M059J (cell line): ENCODE data around the gene TMIGD2. TPM values are rescaled to one million over a fixed set of nuclear protein-coding genes. Genes with fewer than 3 reads are reported as not detected.
A peak's percentile ranks its signal among the peaks of the same experiment; 100 is the strongest.
"Not testable (repeated sequence)": the region's sequence is repeated elsewhere in the genome, so short reads cannot be mapped to it uniquely, and the experiment has no call there.

Experiments
- DNase-seq: peaks from one replicate; pipeline ENCODE4 v3.0.0-alpha.2; 2012; ENCODE audit warnings: low read depth
- total RNA-seq: library from RNA; depleted of rRNA; stranded (reverse); fragments of >200 nt; shearing (Covaris generic); gene quantifications from 2 replicates; pipeline ENCODE4 v1.2.3, GENCODE V29; 2014; rRNA removed

TMIGD2 gene
- not detected in 2 replicates for total RNA-seq

- no peak for DNase-seq
Measured at GRCh38 chr19:4302243-4302640, at the start of gene TMIGD2. TMIGD2 (minus strand) TSS chr19:4302389; CDS start chr19:4302385, 4 bp downstream.

GRCh38 chr19:4350726-4351125, 48.5 kb upstream of the TMIGD2 start:
- no peak for DNase-seq

- no peak for DNase-seq
Measured at GRCh38 chr19:4350111-4350510, 47.9 kb upstream of the TMIGD2 start.

GRCh38 chr19:4349225-4349624, 47.0 kb upstream of the TMIGD2 start:
- not testable (repeated sequence) for DNase-seq

- DNase-seq: no peak
Measured at GRCh38 chr19:4347521-4347920, 45.3 kb upstream of the TMIGD2 start.

- no peak for DNase-seq
Measured at GRCh38 chr19:4346020-4346383, 43.8 kb upstream of the TMIGD2 start.

- no peak for DNase-seq
Measured at GRCh38 chr19:4345342-4346019, 43.3 kb upstream of the TMIGD2 start.

- peak; percentile 82 for DNase-seq
Measured at GRCh38 chr19:4343370-4344307, 41.5 kb upstream of the TMIGD2 start, which contains the start of gene MPND. MPND (plus strand) TSS chr19:4343562; CDS start chr19:4343594, 32 bp downstream.

- DNase-seq: peak; percentile 100
Measured at GRCh38 chr19:4342615-4343369, 40.6 kb upstream of the TMIGD2 start.

- no peak for DNase-seq
Measured at GRCh38 chr19:4342314-4342614, 40.1 kb upstream of the TMIGD2 start.

- no peak for DNase-seq
Measured at GRCh38 chr19:4338441-4339355, 36.5 kb upstream of the TMIGD2 start, which contains the start of gene STAP2. STAP2 (minus strand) TSS chr19:4338827; CDS start chr19:4338753, 74 bp downstream.

GRCh38 chr19:4337906-4338440, 35.8 kb upstream of the TMIGD2 start:
- DNase-seq: no peak

- DNase-seq: no peak
Measured at GRCh38 chr19:4334929-4335570, 32.9 kb upstream of the TMIGD2 start.

- DNase-seq: no peak
Measured at GRCh38 chr19:4329858-4330257, 27.7 kb upstream of the TMIGD2 start.

- not testable (repeated sequence) for DNase-seq
Measured at GRCh38 chr19:4328991-4329681, 26.9 kb upstream of the TMIGD2 start.

- DNase-seq: peak; percentile 67
Measured at GRCh38 chr19:4328243-4328990, 26.2 kb upstream of the TMIGD2 start.

- no peak for DNase-seq
Measured at GRCh38 chr19:4327877-4328242, 25.7 kb upstream of the TMIGD2 start.

GRCh38 chr19:4327252-4327876, 25.2 kb upstream of the TMIGD2 start:
- peak; percentile 72 for DNase-seq
